T-helper 17 cell (primary cell): ENCODE measurements around the gene ARHGAP22. TPM values are rescaled to one million over a fixed set of nuclear protein-coding genes. Genes with fewer than 3 reads are reported as not detected.
A peak's percentile ranks its signal among the peaks of the same experiment; 100 is the strongest.

ENCODE experiments used
- ATAC-seq: fragments of 150-1000 bp; cut with Tn5 transposase; 2 replicates; pipeline ENCODE4 v1.10.0; 2021; ENCODE audit warnings: mild to moderate bottlenecking, moderate library complexity
- DNase-seq, 3 donors: peaks; one replicate each; pipeline versions ENCODE4 v3.0.0 to v3.0.0-alpha.2; 2020 to 2021
- H3K9me3 ChIP-seq: one replicate; pipeline ENCODE4 v1.7.0; 2013; ENCODE audit warnings: low read length, mild to moderate bottlenecking; ENCODE audit not compliant: control insufficient read depth, poor library complexity, severe bottlenecking
- H3K27ac Mint-ChIP-seq: one replicate; pipeline ENCODE4 v1.8.0; 2022; ENCODE audit warnings: mild to moderate bottlenecking, moderate library complexity, mixed read lengths
- H3K27me3 Mint-ChIP-seq: one replicate; pipeline ENCODE4 v1.8.0; 2022; ENCODE audit warnings: mixed read lengths
- H3K36me3 Mint-ChIP-seq: one replicate; pipeline ENCODE4 v1.8.0; 2022; ENCODE audit warnings: low read depth, mixed read lengths
- H3K4me1 Mint-ChIP-seq: one replicate; pipeline ENCODE4 v1.8.0; 2022; ENCODE audit warnings: mild to moderate bottlenecking, mixed read lengths
- H3K4me3 Mint-ChIP-seq: one replicate; pipeline ENCODE4 v1.8.0; 2022; ENCODE audit warnings: mild to moderate bottlenecking, moderate library complexity, mixed read lengths
- total RNA-seq, 4 donors: library from RNA in 2 of 4; stranded (reverse) in 2 of 4; gene quantifications; one replicate each; pipeline ENCODE4 v1.2.3 and lab custom pipeline; 2022 to 2026

ARHGAP22 gene
- total RNA-seq, 2 donors from 2014 or later: 0.39 to 1.4 TPM

GRCh38 chr10:48507494-48507893 lies 97.4 kb downstream of the ARHGAP22 start:
- peaks cover 46% of the 10 kb centered on the region for H3K27me3 Mint-ChIP-seq
- H3K27ac Mint-ChIP-seq: no peak overlapping the region
- ATAC-seq (no peak), DNase-seq (no peak)
- H3K4me3 Mint-ChIP-seq: no peak overlapping the region
- H3K9me3 ChIP-seq: no peaks in the 10 kb centered on the region
- peaks cover 2% of the 10 kb centered on the region for H3K4me1 Mint-ChIP-seq
- peaks cover 3% of the 10 kb centered on the region for H3K36me3 Mint-ChIP-seq

DNA sequence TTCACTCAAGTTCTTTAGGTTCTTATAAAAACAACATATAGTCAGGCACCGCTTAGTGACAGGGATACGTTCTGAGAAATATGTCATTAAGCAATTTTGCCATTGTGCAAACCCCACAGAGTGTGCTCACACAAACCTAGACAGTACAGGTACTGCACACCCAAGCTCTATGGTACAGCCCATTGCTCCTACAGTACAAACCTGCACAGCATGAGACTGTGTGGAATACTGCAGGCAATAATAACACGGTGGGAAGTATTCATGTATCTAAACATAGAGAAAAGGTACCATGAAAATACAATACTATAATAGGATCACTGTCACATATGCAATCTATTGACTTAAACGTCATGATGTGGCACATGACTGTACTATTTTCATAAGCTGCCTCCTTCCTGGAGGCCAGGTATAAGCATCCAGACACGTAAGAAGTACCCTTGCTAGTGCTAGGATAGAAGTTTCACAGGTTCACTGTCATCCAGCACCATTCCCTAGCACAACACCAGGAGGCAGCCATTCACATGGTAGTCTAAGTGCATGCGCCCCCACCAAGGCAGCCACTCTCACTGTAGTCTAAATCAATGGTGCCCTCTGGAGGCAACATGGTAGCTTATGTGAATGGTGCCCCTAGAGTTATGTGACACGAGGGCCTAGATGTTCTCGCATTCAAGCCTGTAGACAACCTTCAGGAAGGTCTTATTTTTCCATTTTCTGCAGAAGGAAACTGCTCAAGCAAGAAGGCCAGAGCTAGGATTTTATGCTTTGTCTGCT lies 98.5 kb downstream of the ARHGAP22 start:
- Mint-ChIP-seq H3K4me3 (no peak overlapping the region), H3K27me3 (peaks cover 41% of the 10 kb centered on the region), H3K36me3 (peaks cover 4% of the 10 kb centered on the region), H3K4me1 (peaks cover 2% of the 10 kb centered on the region), H3K27ac (no peak overlapping the region)
- ATAC-seq (no peak), DNase-seq (no peak)
- H3K9me3 ChIP-seq: no peaks in the 10 kb centered on the region

- Mint-ChIP-seq H3K4me1 (peaks cover 2% of the 10 kb centered on the region), H3K27ac (no peak overlapping the region), H3K4me3 (no peak overlapping the region), H3K27me3 (peaks cover 41% of the 10 kb centered on the region), H3K36me3 (peaks cover 4% of the 10 kb centered on the region)
- no peak for DNase-seq
- ATAC-seq: no peak
- H3K9me3 ChIP-seq: no peaks in the 10 kb centered on the region
These were observed 99.3 kb downstream of the ARHGAP22 start for GRCh38 chr10:48505394-48506112.

GRCh38 chr10:48504141-48504885 lies 100.6 kb downstream of the ARHGAP22 start:
- H3K36me3 Mint-ChIP-seq: peaks cover 4% of the 10 kb centered on the region
- no peak for DNase-seq

GRCh38 chr10:48503293-48503911 lies 101.5 kb downstream of the ARHGAP22 start:
- peaks cover 2% of the 10 kb centered on the region for H3K4me1 Mint-ChIP-seq
- H3K36me3 Mint-ChIP-seq: peaks cover 4% of the 10 kb centered on the region
- DNase-seq: no peak
- H3K9me3 ChIP-seq: no peaks in the 10 kb centered on the region
- H3K4me3 Mint-ChIP-seq: no peak overlapping the region
- no peak for ATAC-seq
- no peak overlapping the region for H3K27ac Mint-ChIP-seq
- H3K27me3 Mint-ChIP-seq: peaks cover 44% of the 10 kb centered on the region

More at GRCh38 chr10:48504141-48504885, 100.6 kb downstream of the ARHGAP22 start:
- H3K4me3 Mint-ChIP-seq: peak overlapping the region; percentile 66
- no peak for ATAC-seq
- no peaks in the 10 kb centered on the region for H3K9me3 ChIP-seq
- H3K27ac Mint-ChIP-seq: no peak overlapping the region
- peaks cover 36% of the 10 kb centered on the region for H3K27me3 Mint-ChIP-seq
- H3K4me1 Mint-ChIP-seq: peaks cover 2% of the 10 kb centered on the region

- H3K4me3 Mint-ChIP-seq: no peak overlapping the region
- peaks cover 2% of the 10 kb centered on the region for H3K4me1 Mint-ChIP-seq
- H3K9me3 ChIP-seq: no peaks in the 10 kb centered on the region
- ATAC-seq: no peak
- peaks cover 4% of the 10 kb centered on the region for H3K36me3 Mint-ChIP-seq
- H3K27ac Mint-ChIP-seq: no peak overlapping the region
- H3K27me3 Mint-ChIP-seq: peaks cover 50% of the 10 kb centered on the region
- DNase-seq: no peak
These were observed 102.1 kb downstream of the ARHGAP22 start for GRCh38 chr10:48502791-48503190.

- no peak overlapping the region for H3K27ac Mint-ChIP-seq
- H3K27me3 Mint-ChIP-seq: peaks cover 53% of the 10 kb centered on the region
- DNase-seq (no peak), ATAC-seq (no peak)
- peaks cover 2% of the 10 kb centered on the region for H3K36me3 Mint-ChIP-seq
- no peak overlapping the region for H3K4me3 Mint-ChIP-seq
- H3K4me1 Mint-ChIP-seq: peaks cover 4% of the 10 kb centered on the region
- no peaks in the 10 kb centered on the region for H3K9me3 ChIP-seq
These were observed 102.8 kb downstream of the ARHGAP22 start for GRCh38 chr10:48501787-48502771.

GRCh38 chr10:48501226-48501625 lies 103.6 kb downstream of the ARHGAP22 start:
- DNase-seq (no peak), ATAC-seq (no peak)
- H3K9me3 ChIP-seq: no peaks in the 10 kb centered on the region
- Mint-ChIP-seq H3K27me3 (peaks cover 52% of the 10 kb centered on the region), H3K36me3 (peaks cover 2% of the 10 kb centered on the region), H3K4me1 (peaks cover 4% of the 10 kb centered on the region), H3K4me3 (no peak overlapping the region), H3K27ac (no peak overlapping the region)

DNA sequence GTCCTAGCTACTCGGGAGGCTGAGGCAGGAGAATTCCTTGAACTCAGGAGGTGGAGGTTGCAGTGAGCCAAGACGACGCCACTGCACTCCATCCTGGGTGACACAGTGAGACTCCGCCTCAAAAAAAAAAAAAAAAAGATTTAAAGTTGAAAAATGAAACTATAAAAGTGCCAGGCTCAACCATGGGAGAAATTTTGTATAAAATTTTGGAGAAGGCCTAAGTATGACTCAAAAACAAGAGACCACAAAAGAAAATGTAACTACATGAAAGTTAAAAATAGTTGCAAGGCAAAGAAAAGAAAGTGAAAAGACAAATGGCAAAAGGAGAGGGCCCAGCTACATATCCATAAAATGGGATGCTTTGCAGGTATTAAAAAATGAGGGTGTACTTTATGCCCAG lies 104.1 kb downstream of the ARHGAP22 start:
- ATAC-seq (no peak), DNase-seq (no peak)
- H3K9me3 ChIP-seq: no peaks in the 10 kb centered on the region
- no peak overlapping the region for H3K4me3 Mint-ChIP-seq
- H3K36me3 Mint-ChIP-seq: peaks cover 2% of the 10 kb centered on the region
- peaks cover 4% of the 10 kb centered on the region for H3K4me1 Mint-ChIP-seq
- H3K27me3 Mint-ChIP-seq: peaks cover 48% of the 10 kb centered on the region
- no peak overlapping the region for H3K27ac Mint-ChIP-seq

DNA sequence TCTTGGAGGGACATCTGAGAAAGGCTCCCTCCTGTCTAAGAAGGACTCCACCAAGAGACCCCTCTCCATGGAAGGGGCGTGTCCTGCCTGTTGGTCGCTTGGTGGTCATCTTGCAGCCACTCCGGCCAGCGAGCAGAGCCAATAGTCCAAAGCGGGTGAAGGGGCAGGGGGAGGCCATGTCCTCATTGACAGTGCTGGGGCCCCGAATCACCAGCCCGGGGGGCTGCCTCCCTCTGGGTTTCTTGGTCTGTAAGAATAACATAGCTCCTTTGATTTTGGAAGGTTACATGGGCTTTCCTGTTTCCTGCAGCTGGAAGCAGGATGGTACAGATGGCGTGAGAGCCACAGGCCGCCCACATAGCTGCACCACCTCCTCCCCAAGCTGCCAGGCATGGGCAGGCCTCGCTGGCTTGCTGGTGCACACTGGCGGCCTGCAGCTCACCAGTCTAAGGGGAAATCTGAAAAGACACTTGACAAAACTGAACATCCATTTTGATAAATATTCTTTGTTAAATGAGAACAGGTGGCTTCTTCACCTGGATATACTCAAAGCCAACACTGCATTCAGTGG lies 105.8 kb downstream of the ARHGAP22 start:
- Mint-ChIP-seq H3K4me1 (peaks cover 10% of the 10 kb centered on the region), H3K27me3 (peaks cover 50% of the 10 kb centered on the region), H3K36me3 (peaks cover 7% of the 10 kb centered on the region), H3K4me3 (no peak overlapping the region), H3K27ac (no peak overlapping the region)
- H3K9me3 ChIP-seq: no peaks in the 10 kb centered on the region
- ATAC-seq: no peak
- no peak for DNase-seq

DNA sequence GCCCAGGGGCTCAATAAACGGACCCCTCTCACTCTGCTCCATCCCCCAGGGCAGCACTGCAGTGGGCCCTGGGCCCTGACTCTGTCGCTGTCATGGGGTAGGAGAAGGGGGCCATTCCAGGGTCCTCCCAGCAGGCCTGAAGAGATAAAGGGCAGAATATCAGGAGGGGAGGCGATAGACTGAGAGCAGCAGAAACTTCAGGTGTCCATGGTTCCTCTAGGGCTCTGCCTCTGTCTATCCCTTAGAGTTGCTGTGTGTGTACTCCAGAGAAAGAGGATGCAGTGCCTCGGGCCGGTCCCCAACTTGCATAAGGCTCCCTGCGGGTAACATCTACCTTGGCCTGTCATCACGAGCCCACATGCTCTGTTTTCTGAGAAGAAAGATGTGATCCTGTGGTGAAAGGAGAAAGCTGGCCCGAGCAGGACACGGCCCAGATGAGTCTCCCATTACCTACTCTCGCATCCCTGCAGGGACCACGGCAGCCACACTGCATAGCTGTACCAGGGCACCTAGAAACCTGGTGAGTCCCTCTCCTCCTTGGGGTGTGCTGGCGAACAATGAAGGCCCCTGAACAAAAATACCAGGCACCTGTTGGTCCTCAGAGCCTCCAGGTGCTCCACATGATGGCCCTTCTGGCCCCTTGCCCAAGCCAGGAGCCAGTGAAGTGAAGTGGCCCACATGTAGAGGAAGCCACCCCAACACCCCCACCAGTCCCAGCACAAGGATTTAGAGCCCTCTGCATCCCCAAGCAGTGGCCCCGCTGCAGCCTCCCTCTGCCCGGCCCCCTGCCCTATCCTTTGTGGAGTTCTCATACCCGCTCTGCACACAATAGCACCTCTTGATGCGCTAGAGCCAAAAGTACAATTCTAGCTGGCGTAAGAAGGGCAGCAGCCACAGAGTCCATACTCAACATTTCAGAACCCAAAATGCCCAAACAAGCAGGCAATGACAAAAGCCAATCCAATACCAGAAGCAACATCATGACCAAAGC lies 106.8 kb downstream of the ARHGAP22 start:
- Mint-ChIP-seq H3K4me3 (no peak overlapping the region), H3K36me3 (peaks cover 7% of the 10 kb centered on the region), H3K27me3 (peaks cover 57% of the 10 kb centered on the region), H3K4me1 (peaks cover 14% of the 10 kb centered on the region), H3K27ac (no peak overlapping the region)
- ATAC-seq (no peak), DNase-seq (no peak)
- no peaks in the 10 kb centered on the region for H3K9me3 ChIP-seq
